Activated naive CD4-positive, alpha-beta T cell treated with anti-CD3 and anti-CD28 coated beads, Interleukin-2, amount 50 U/mL, for 16 hours (primary cell): ENCODE data around the gene CALN1.
"Not testable (repeated sequence)": the region's sequence is repeated elsewhere in the genome, so short reads cannot be mapped to it uniquely, and the experiment has no call there.

Source experiments
- DNase-seq: peaks from one replicate; pipeline ENCODE4 v3.0.0-alpha.2; 2020

The CALN1 gene

DNA sequence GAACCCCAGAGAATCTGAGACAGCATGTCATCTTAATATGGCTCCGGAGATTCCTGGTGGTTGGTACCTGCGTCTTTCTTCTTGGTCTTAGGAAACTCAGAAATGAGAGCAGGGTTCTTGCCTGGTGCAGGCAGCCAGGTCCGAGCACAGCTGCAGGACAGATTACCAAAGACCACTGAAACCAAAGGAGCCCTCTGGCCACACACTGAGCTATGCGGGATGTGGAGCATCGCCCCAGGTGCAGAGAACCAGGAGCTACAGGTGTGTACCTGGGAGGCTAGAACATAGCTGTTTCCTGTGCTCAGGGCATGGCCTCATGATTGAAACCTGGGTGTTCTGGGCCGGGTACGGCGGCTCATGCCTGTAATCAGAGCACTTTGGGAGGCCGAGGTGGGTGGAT lies 635.4 kb downstream of the CALN1 start:
- no peak for DNase-seq

DNA sequence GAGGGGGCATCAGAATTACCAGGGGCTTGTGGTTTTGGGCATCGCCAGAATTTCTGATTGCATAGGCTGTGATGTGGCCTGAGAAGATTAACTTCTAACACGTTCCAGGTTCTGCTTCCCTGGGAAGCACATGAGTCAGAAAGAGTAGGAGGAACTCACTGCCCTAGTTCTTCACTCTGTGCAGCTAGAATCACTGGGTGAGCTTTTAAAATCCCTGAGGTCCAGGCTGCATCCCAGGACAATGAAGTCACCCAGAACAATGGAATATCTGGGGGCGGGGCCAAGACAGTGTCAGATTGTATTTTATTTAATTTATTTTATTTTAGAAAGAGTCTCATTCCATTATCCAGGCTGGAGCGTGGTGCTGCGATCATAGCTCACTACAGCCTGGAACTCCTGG lies 636.5 kb downstream of the CALN1 start:
- no peak for DNase-seq

DNA sequence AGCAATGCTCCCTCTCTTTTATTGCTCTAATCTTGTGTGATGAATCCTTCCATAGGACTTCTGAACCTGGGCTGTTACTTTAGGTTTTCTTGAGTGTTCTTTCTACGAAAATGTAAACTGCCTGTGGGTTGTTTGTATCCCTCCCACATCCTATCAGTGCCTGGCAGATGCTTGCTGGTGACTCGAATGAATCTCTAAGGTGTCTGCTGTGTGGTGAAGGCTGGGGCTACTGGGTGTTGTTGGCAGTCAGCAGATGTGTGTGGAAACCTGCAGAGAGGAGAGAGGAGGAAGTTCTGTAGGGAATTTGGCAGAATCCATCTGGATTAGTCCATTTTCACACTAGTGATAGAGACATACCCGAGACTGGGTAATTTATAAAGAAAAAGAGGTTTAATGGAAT lies 639.4 kb downstream of the CALN1 start:
- DNase-seq: no peak

DNA sequence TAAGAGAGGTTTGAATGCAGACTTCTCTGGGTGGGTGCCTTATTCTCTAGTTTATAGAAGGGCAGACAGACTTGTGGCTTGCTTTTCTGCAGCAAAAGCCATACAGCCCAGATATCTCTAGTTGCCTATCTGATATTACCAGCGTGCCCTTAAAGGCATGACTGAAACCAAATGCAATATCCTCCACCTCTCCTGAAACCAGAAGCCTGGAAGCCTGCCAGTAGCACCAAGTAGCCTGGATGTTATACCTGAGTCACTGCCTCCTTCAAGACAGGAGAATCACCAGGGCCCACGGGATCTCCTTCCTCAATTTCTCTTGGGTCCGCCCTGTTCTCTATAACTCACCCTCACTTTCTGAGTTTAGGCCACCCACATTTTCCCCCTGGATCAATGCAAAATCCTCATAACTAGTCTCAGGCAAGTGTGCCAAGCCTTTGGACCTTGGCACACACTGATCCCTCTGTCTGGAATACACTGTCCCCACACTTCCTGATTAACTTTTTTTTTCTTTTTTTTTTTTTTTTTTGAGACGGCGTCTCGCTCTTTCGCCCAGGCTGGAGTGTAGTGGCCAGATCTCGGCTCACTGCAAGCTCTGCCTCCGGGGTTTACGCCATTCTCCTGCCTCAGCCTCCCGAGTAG lies 641.8 kb downstream of the CALN1 start:
- DNase-seq: no peak

DNA sequence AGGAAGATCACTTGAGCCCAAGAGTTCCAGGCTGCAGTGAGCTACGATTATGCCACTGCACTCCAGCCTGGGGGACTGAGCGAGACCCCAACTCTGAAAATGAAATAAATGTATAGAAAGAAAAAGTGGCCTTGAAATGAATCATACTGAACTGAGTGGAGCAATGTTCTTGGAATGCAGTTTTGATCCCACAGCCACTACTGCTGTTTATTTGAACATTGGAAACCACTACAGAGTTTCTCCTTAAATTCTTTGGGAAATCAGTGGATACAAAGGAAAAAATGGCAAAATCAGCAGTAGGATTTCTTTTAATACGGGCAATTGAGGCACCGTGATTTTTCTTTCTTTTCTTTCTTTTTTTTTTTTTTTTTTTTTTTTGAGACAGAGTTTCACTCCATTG lies 642.8 kb downstream of the CALN1 start:
- DNase-seq: no peak

DNA sequence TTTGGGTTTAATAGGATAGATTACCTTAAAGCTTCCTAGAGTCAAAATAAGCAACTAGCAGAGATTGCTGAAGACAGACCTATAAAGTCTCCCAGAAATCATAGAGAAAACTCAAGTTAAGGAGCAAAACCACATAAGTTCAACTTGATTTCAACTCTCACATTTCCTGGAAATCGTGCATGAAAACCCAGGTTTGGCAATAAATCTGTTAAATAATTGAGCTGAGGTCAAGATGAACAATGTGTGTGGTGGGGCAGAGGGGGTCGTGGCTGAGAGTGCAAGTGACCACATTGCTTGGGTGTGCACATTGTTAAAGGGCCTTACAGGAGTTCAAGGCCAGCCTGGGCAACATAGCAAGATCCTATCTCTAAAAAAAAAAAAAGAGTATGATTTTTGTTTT lies 643.7 kb downstream of the CALN1 start:
- no peak for DNase-seq

DNA sequence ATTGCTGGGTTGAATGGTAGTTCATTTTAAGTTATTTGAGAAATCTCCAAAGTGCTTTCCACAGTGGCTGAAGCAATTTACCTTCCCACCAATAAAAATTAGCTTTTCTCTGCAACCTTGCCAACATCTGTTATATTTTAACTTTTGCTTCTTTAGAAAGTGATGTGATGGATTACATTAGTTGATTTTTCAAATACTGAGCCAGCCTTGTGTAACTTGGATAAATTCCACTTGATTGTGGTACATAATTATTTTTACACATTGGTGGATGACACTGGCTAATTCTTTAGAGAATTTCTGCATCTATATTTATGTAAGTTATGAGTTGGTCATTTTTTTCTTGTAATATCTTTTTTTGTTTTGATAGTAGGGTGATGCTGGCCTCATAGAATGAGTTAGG lies 646.1 kb downstream of the CALN1 start:
- DNase-seq: no peak

DNA sequence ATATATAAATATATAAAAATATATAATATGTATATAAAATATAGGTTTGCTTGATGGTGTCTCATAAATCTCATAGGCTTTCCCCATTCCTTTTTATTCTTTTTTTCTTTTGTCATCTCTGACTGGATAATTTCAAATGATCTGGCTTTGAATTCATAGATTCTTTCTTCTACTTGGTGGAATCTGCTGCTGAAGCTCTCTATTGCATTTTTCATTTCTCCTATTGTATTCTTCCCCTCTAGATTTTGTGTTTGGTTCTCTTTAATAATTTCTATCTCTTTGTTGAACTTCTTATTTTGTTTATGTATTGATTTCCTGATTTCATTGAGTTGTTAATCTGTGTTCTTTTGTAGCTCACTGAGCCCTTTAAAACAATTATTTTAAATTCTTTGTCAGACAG lies 650.8 kb downstream of the CALN1 start:
- DNase-seq: no peak

DNA sequence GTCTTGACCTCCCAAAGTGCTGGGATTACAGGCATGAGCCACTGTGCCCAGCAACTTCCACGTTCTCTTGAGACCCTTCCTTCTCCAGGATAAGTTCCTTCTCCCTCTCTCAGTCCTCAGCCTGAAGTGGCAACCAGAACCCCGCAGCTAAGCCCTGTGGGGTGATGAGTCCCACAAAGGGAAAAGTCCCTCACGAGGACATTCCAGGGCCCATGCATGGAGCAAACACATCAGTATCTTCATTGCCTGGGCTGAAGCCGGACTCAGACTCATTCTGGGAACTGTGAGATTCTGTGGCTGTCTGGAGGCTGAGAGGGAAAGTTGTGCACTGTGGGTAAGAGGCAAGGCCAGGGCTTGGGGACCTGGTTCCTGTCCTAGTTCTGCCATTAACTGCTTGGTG lies 657.3 kb downstream of the CALN1 start:
- no peak for DNase-seq

DNA sequence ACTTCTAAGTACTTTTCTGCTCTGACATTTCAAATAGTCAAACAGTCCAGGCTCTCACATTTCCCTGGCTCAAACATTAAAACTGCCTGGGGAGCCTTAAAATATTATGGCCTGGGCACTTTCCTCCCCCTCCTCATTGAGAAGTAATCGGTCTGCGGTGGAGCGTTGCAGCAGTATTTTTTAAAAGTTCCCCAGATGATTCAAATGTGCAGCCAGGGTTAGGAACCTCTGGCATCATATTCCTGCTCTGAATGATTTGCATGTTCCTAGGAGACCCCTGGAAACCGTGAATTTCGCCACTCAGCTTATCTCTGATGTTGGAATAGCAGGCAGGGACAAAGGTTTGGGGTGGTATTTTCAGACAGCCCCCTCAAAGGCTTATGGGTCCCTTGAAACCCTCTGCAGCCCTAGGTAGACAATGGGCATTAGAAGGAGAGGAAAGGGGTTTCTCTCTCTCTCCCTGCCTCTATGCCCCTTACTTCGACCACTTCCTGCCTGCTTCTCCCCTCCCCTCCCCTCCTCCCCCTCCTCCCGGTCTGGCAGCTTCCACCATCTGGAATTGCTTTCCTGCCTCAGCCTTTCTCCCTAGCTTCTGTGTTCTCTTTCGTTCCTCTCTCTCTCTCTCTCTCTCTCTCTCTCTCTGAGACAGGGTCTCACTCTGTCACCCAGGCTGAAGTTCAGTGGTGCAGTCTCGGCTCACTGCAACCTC lies 658.0 kb downstream of the CALN1 start:
- DNase-seq: no peak

DNA sequence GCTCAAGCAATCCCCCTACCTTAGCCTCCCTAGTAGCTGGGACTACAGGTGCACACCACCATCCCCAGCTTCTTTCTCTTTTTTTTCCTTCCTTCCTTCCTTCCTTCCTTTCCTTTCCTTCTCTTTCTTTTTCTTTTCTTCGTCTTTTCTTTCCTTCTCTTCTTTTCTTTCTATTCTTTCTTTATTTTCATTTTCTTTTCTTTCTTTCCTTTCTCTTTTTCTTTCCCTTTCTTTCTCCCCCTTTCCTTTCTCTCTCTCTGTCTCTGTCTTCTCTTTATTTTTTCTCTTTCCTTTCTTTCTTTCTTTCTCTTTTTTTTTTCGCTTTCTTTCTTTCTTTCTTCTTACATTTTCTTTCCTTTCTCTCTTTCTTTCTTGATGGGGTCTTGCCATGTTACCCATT lies 658.9 kb downstream of the CALN1 start:
- no peak for DNase-seq

DNA sequence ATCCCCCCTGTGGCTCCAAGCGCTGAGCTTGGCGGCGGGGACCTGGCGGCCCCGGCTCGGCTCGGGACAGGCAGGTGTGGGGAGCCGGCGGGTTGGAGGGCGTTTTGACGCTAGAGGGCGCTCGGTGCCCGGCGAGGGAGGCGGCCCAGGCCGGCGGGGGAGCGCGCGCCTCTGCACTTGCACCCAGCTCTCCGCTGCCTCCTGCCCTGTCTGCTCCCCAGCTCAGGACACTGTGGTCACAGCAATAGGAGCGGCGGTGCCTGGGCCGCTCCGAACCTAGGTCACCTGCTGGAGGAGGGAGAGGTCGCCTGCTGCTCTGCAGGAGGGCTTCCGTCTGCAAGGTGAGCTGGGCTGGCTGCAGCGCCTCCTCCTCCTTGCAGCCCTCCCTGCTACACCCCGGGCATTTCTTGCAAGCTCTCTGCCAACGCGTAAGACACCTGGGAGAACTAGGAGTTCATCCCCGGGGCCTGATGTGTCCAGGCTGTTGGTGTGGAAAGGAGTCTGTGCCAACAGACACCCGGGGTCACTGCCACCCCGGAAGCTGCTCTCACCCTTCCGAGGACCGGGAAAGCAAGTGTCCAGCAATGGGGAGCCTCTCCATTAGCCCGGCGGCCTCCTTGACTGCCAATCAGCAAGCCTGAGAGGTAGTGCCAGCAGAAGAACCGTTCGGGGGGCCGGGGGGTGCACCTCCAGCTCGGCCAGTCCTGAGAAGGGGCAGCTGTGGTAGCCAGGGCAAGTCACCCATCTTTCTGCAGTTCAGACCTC lies 659.8 kb downstream of the CALN1 start:
- DNase-seq: no peak

DNA sequence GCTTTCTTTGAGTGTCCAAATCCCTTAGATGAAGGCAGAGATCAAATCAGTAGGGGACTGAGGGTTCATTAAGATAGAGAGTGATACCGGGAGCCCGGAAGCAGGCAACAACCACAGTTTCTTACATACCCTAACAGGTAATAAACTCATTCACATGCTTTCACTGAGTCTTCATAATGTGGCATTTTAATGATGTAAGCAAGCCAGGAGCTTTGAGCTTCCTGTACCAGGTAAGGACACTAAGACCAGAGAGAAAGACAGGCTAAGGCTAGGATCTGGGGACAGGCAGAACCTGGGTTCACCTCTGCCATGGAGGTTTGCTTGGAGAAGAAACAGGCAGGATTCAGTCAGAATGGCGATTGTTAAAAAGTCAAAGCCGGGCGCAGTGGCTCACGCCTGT lies 661.8 kb downstream of the CALN1 start:
- no peak for DNase-seq

DNA sequence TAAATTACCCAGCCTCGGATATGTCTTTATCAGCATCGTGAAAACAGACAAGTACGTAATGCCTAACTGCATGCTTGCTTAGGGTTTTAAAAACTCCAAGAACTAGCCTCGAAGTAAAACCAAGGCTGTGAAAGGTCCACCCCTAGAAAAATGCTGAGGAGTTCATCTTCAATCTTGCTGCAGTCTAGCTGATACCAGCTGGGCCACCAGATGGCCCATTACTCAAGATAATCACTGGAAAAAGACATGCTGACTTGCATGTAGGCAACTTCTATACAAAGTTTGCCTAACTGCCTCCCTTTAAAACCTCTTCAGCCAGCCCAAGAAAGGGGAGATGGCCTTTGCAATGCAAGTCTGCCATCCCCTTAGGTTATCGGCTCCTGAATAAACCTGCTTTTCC lies 666.1 kb downstream of the CALN1 start:
- no peak for DNase-seq

DNA sequence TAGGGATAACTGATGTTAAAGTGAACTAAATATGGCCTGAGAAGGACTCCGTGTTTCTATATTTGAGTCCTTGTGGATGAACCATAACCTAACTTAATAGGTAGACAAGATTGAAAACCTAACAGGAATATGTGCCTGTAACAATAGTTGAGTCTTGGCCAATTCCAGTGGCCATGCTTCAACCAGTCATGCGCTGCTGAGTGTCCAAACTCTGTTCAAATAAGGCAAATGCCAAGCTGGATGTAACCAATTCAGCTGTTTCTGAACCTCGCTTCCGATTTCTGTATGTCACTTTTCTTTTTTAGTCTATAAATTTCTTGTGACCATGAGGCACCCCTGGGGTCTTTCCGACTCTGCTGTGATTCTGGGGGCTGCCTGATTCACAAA lies 672.0 kb downstream of the CALN1 start:
- DNase-seq: no peak

DNA sequence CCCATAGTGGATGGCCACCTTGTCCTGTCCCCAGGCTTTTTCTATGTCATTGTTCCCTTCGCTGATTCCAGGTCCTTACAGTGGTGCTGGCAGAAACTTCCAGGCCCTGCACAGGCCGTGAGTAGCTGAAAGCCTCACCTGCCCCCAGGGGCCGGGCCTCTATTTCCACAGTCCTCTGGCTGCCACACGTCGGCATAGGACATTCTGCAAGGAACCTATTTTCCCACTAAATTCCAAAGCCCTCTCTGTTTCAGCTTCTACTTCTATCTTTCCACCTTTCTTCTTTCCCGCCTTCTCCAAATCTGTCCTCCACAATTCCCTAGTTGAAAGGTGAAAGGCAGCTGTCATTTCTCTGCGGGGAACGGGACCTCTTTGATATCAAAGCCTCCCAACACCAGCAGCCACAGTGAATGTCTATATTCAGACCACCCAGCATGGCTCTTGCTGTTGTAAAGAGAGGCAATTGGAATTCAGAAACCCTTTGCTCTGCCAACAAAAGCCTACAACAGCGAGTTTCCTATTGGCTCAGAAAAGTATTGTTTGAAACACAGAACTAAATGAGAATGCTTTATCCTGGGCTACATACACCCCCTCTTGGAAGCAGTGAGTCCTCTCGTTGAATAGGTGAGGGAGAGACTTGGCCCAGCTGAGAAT lies 672.5 kb downstream of the CALN1 start:
- no peak for DNase-seq

DNA sequence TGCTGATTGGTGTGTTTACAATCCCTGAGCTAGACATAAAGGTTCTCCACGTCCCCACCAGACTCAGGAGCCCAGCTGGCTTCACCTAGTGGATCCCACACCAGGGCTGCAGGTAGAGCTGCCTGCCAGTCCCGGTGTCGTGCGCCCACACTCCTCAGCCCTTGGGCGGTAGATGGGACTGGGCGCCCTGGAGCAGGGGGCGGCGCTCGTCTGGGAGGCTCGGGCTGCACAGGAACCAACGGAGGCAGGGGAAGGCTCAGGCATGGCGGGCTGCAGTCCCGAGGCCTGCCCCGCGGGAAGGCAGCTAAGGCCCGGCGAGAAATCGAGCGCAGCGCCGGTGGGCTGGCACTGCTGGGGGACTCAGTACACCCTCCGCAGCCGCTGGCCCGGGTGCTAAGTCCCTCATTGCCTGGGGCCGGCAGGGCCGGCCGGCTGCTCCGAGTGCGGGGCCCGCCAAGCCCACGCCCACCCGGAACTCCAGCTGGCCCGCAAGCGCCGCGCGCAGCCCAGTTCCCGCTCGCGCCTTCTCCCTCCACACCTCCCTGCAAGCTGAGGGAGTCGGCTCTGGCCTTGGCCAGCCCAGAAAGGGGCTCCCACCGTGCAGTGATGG lies 674.1 kb downstream of the CALN1 start:
- not testable (repeated sequence) for DNase-seq

DNA sequence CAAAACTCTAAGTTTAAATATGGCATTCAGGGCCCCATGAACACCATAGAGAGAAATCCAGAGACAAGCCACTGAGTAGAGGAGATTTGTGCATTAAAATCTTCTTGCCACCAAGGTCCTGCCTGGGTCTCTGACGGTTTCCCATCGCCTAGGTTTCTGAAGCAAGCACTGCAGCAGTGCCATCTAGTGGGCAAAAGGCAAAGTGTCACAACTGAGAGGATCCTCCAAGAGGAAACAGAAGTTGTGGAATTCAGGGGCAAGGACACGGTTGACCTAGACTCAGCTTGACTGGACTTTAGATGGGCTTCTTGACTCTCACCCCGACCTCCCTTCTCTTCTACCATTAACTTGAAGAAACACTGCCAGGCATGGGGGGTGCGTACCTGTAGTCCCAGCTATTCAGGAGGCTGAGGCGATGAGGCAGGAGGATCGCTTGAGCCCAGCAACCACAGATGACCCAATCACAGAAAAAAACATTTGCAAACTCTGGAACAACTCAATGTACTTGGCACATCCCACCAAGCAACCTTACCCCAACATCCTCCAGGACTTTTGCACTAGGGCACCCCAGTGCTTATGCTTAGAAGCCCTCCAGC lies 676.1 kb downstream of the CALN1 start:
- peak; percentile 22 for DNase-seq

DNA sequence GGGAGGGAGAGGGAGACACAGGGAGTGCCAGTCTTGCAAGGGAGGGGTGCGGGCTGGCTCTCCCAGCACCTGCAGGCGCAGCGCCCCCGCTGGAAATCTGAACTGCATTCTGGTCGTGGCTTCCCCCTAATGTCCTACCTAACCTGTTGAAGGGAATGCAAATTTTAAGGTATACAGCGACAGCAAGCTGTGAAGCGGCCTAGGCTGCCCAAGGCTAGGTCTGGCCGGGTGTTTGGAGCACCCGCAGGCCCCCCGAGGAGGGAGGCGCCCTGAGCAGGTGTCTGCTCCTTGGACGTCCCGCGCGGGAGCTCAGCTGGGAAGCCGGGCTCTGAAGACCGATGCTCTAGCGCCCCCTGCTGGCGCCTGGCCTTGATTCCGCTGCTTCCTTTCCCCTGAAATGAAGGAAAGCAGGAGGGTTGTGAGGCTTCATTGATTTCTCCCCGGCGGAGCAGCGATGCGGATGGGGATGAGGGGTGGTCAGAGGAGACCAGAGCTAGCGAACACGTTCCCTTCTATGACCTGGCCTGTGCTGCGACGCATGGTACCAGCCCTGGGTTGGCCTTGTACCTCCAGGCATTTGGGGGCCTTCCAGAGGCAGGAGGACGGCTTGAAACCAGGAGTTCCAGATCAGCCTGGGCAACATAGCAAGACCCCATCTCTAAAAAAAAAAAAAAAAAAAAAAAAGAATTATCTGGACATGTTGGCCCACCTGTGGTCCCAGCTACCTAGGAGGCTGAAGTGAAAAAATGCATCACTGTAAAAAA lies 678.8 kb downstream of the CALN1 start:
- peak; percentile 52 for DNase-seq

DNA sequence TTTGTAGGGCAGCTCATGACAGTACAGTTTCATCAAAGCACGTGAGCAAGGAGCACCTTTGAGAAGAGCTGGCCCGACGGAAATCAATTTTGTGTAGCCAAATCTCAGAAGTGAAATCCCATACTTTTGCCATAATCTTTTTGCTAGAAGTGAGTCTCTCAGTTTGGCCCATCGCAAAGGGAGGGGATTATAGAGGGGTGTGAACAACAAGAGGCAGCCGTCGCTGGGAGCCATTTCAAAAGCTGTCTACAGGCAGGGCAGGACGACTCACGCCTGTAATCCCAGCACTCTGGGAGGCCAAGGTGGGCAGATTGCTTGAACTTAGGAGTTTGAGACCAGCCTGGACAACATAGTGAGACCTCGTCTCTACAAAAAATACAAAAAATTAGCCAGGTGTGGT lies 680.4 kb downstream of the CALN1 start:
- DNase-seq: no peak
